Neuronal stem cell (in vitro differentiated cells): ENCODE data around the gene CTDSPL2.

Experiments
- DNase-seq: peaks from one replicate; pipeline ENCODE4 v3.0.0-alpha.2; 2013; ENCODE audit warnings: low spot score
- H2AFZ ChIP-seq: one replicate; pipeline ENCODE4 v1.6.1; 2013; ENCODE audit warnings: mild to moderate bottlenecking, low read length, inconsistent platforms
- H2AK5ac ChIP-seq: 2 replicates; pipeline ENCODE4 v1.6.1; 2013; ENCODE audit warnings: low read depth, mild to moderate bottlenecking, inconsistent platforms, low read length, moderate library complexity, mixed read lengths
- H2BK120ac ChIP-seq: 2 replicates; pipeline ENCODE4 v1.6.1; 2013; ENCODE audit warnings: low read depth, mild to moderate bottlenecking, inconsistent platforms, low read length, moderate library complexity, mixed read lengths
- H2BK12ac ChIP-seq: one replicate; pipeline ENCODE4 v1.6.1; 2013; ENCODE audit warnings: low read length, inconsistent platforms
- H2BK15ac ChIP-seq: 2 replicates; pipeline ENCODE4 v1.6.1; 2013; ENCODE audit warnings: mild to moderate bottlenecking, low read length, inconsistent platforms, mixed read lengths
- H2BK5ac ChIP-seq: one replicate; pipeline ENCODE4 v1.6.1; 2013; ENCODE audit warnings: inconsistent platforms, mild to moderate bottlenecking, low read length, moderate library complexity
- H3K14ac ChIP-seq: one replicate; pipeline ENCODE4 v1.6.1; 2013; ENCODE audit warnings: low read length, inconsistent platforms
- H3K18ac ChIP-seq: 2 replicates; pipeline ENCODE4 v1.6.1; 2013; ENCODE audit warnings: low read length, inconsistent platforms
- H3K23ac ChIP-seq: 2 replicates; pipeline ENCODE4 v1.6.1; 2013; ENCODE audit warnings: low read depth, mild to moderate bottlenecking, mixed read lengths, low read length, inconsistent platforms; ENCODE audit not compliant: poor library complexity
- H3K27ac ChIP-seq: replicated peaks from 3 replicates; pipeline ENCODE4 v1.5.1; 2013; ENCODE audit warnings: low read length, inconsistent platforms
- H3K27me3 ChIP-seq, 3 experiments: 2 replicates each; pipeline ENCODE4 v1.6.1; 2013; ENCODE audit warnings: low read length in 3 of 3, mild to moderate bottlenecking in 2 of 3, inconsistent platforms in 1 of 3, low read depth in 1 of 3, mixed read lengths in 1 of 3, moderate library complexity in 1 of 3; ENCODE audit not compliant: control insufficient read depth in 3 of 3, insufficient read depth in 3 of 3
- H3K36me3 ChIP-seq, 2 donors: replicated peaks in 1 of 2; 2 replicates each; pipeline ENCODE4 v1.6.1; 2013; ENCODE audit warnings: low read length in 2 of 2; ENCODE audit not compliant: control insufficient read depth in 2 of 2, insufficient read depth in 2 of 2
- H3K4ac ChIP-seq: 2 replicates; pipeline ENCODE4 v1.6.1; 2013; ENCODE audit warnings: inconsistent platforms, mild to moderate bottlenecking, low read length, moderate library complexity
- H3K4me1 ChIP-seq, 2 donors: 1 replicate in 1 of 2; 2 replicates in 1 of 2; pipeline ENCODE4 v1.6.1; 2013; ENCODE audit warnings: low read length in 2 of 2, low read depth in 1 of 2; ENCODE audit not compliant: control insufficient read depth in 2 of 2, insufficient read depth in 1 of 2
- H3K4me2 ChIP-seq: one replicate; pipeline ENCODE4 v1.6.1; 2013; ENCODE audit warnings: mild to moderate bottlenecking, low read length, inconsistent platforms; ENCODE audit not compliant: insufficient read depth, poor library complexity, severe bottlenecking
- H3K4me3 ChIP-seq, 2 donors: 2 replicates each; pipeline ENCODE4 v1.5.1; 2013; ENCODE audit warnings: low read length in 2 of 2, mild to moderate bottlenecking in 2 of 2, inconsistent platforms in 1 of 2, moderate library complexity in 1 of 2
- H3K79me1 ChIP-seq: one replicate; pipeline ENCODE4 v1.6.1; 2013; ENCODE audit warnings: low read depth, mild to moderate bottlenecking, inconsistent platforms, low read length, moderate library complexity
- H3K9ac ChIP-seq: one replicate; pipeline ENCODE4 v1.6.1; 2013; ENCODE audit warnings: mild to moderate bottlenecking, low read depth, low read length, inconsistent platforms; ENCODE audit not compliant: poor library complexity
- H3K9me3 ChIP-seq, 2 donors: replicated peaks in 1 of 2; 2 replicates each; pipeline versions ENCODE3 to v1.6.1; 2013; ENCODE audit warnings: low read length in 2 of 2, mild to moderate bottlenecking in 2 of 2, inconsistent platforms in 1 of 2, low read depth in 1 of 2, mixed read lengths in 1 of 2, moderate library complexity in 1 of 2; ENCODE audit not compliant: control insufficient read depth in 2 of 2, insufficient read depth in 1 of 2
- H4K8ac ChIP-seq: one replicate; pipeline ENCODE4 v1.6.1; 2013; ENCODE audit warnings: low read depth, mild to moderate bottlenecking, inconsistent platforms, low read length, moderate library complexity
- H4K91ac ChIP-seq: one replicate; pipeline ENCODE4 v1.6.1; 2013; ENCODE audit warnings: low read length, low read depth, mild to moderate bottlenecking, inconsistent platforms; ENCODE audit not compliant: poor library complexity
- WGBS, 2 donors: extraction: QIAGEN DNeasy Blood & Tissue Kit; methylation state at CpG; one replicate each; pipeline ENCODE4 v1.1.7; 2013; ENCODE audit warnings: missing lambda C conversion rate in 2 of 2, mixed read lengths in 1 of 2; ENCODE audit not compliant: insufficient read length in 2 of 2, insufficient replicate concordance in 1 of 2; ENCODE audit errors: extremely low coverage in 2 of 2; 5-methylcytosine and 5-hydroxymethylcytosine counted together

CTDSPL2 gene

GRCh38 chr15:44492672-44493071, 65.2 kb downstream of the CTDSPL2 start:
- no peak overlapping the region for H4K8ac ChIP-seq
- no peak overlapping the region for H3K9ac ChIP-seq
- WGBS, 2 donors, result no CpG with 5 or more reads among the region's 3 CpGs

DNA sequence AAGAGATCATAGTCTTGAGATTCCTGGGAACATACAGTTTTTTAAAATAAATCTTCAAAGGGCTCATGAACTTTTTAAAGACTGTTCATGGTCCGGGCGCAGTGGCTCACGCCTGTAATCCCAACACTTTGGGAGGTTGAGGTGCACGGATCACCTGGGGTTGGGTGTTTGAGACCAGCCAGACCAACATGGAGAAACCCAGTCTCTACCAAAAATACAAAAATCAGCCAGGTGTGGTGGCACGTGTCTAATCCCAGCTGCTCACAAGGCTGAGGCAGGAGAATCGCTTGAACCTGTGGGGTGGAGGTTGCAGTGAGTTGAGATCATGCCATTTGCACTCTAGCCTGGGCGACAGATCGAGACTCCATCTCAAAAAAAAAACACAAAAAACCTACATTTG, 68.1 kb downstream of the CTDSPL2 start:
- no peak overlapping the region for H3K4ac ChIP-seq
- no peak overlapping the region for H3K18ac ChIP-seq
- peaks cover 13 to 96% of the 10 kb centered on the region in 2 donors for H3K36me3 ChIP-seq
- no peak overlapping the region for H2AK5ac ChIP-seq
- H3K79me1 ChIP-seq, result peaks cover 4% of the 10 kb centered on the region
- H3K27me3 ChIP-seq, result no peaks in the 10 kb centered on the region
- no peak overlapping the region for H3K27ac ChIP-seq
- H3K4me3 ChIP-seq, result no peak overlapping the region
- H2BK120ac ChIP-seq, result no peak overlapping the region
- WGBS, 2 donors, result no CpG with 5 or more reads among the region's 8 CpGs
- no peak overlapping the region for H3K4me2 ChIP-seq
- H3K9me3 ChIP-seq, result no peaks in the 10 kb centered on the region
- no peak overlapping the region for H2BK12ac ChIP-seq
- DNase-seq, result no peak
- no peak overlapping the region for H4K8ac ChIP-seq
- H3K23ac ChIP-seq, result no peak overlapping the region
- H2BK5ac ChIP-seq, result no peak overlapping the region
- no peak overlapping the region for H4K91ac ChIP-seq
- no peaks in the 10 kb centered on the region for H3K4me1 ChIP-seq
- H2AFZ ChIP-seq, result no peak overlapping the region
- H2BK15ac ChIP-seq, result no peak overlapping the region
- H3K9ac ChIP-seq, result no peak overlapping the region
- H3K14ac ChIP-seq, result no peak overlapping the region

More at GRCh38 chr15:44492672-44493071, 65.2 kb downstream of the CTDSPL2 start:
- no peak overlapping the region for H3K4ac ChIP-seq
- H3K4me2 ChIP-seq, result no peak overlapping the region
- no peak overlapping the region for H3K27ac ChIP-seq
- H3K36me3 ChIP-seq, result peaks cover 11 to 95% of the 10 kb centered on the region in 2 donors
- H3K18ac ChIP-seq, result no peak overlapping the region
- H2AK5ac ChIP-seq, result no peak overlapping the region
- no peak overlapping the region for H2BK15ac ChIP-seq
- H3K4me3 ChIP-seq, result no peak overlapping the region
- H4K91ac ChIP-seq, result no peak overlapping the region
- no peaks in the 10 kb centered on the region for H3K27me3 ChIP-seq
- H2BK120ac ChIP-seq, result no peak overlapping the region
- DNase-seq, result no peak
- H3K79me1 ChIP-seq, result peaks cover 4% of the 10 kb centered on the region
- H2AFZ ChIP-seq, result no peak overlapping the region
- no peak overlapping the region for H2BK5ac ChIP-seq
- no peaks in the 10 kb centered on the region for H3K9me3 ChIP-seq
- H3K14ac ChIP-seq, result no peak overlapping the region
- H2BK12ac ChIP-seq, result no peak overlapping the region
- no peaks in the 10 kb centered on the region for H3K4me1 ChIP-seq
- no peak overlapping the region for H3K23ac ChIP-seq

DNA sequence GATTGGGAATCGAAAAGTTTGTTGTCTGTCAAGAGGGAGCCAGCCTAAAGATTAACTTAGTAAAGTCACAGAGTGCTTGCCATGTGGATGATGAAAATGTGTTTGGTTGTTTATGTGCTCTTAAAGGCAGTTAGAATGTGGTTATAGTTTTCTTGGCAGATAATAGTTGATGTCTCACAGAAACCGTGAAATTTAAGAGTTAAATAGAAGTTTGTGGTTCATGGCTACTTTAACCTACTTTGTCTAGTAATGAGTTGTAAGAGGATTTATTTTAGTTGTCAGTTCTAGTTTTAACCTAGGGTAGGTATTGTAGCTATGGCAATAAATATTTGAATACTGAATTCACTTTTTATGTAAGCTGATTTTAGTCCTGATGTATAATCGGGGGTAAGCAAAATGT, 73.1 kb downstream of the CTDSPL2 start:
- H3K36me3 ChIP-seq, result peaks cover 20 to 98% of the 10 kb centered on the region in 2 donors
- H3K23ac ChIP-seq, result no peak overlapping the region
- no peaks in the 10 kb centered on the region for H3K27me3 ChIP-seq
- H2BK5ac ChIP-seq, result no peak overlapping the region
- no peak overlapping the region for H4K91ac ChIP-seq
- no peak overlapping the region for H3K18ac ChIP-seq
- WGBS, 2 donors, result 100% methylated on average over 1 of the region's 3 CpGs; no CpG with 5 or more reads in 1 of the 2 donors
- no peak overlapping the region for H3K4me3 ChIP-seq
- H3K4me2 ChIP-seq, result no peak overlapping the region
- no peaks in the 10 kb centered on the region for H3K9me3 ChIP-seq
- DNase-seq, result no peak
- no peak overlapping the region for H3K14ac ChIP-seq
- H2BK120ac ChIP-seq, result no peak overlapping the region
- H3K4ac ChIP-seq, result no peak overlapping the region
- H3K27ac ChIP-seq, result no peak overlapping the region
- H2AFZ ChIP-seq, result no peak overlapping the region
- no peak overlapping the region for H2BK12ac ChIP-seq
- no peak overlapping the region for H4K8ac ChIP-seq
- no peak overlapping the region for H2AK5ac ChIP-seq
- no peak overlapping the region for H2BK15ac ChIP-seq
- no peak overlapping the region for H3K9ac ChIP-seq
- H3K4me1 ChIP-seq, result no peaks in the 10 kb centered on the region
- H3K79me1 ChIP-seq, result peaks cover 2% of the 10 kb centered on the region

DNA sequence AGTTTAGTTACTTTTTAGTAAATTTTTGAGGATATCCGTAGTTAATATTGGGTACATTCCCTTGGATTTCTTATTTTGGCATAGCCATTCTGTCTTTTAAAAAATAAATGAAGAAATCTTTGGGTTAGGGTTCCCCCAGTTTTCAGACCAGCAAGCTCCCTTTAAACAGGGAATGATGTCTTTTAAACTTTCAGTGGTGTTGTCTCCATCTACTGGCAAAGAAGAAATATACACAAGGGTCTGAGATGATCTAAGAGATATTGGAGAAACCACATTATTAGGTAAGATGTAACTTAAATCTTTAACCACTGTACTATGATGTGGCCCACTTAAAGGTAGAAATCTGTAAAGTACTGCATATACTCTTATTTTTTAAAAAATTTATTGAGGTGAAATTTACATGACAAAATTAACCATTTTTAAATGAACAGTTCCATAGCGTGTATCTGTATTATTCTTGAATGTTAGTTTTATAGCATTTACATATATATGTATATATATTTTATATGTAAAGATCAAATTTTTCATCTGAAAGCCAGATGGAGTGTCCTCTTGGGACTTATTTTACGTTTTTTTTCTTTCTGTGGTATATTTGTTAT, 74.4 kb downstream of the CTDSPL2 start:
- Histone ChIP-seq H3K4me2 (no peak overlapping the region), H3K9ac (no peak overlapping the region), H2BK120ac (no peak overlapping the region), H3K79me1 (no peaks in the 10 kb centered on the region), H3K23ac (no peak overlapping the region), H3K27ac (no peak overlapping the region), H4K8ac (no peak overlapping the region), H2BK12ac (no peak overlapping the region), H3K4me3 (no peak overlapping the region), H3K4ac (no peak overlapping the region), H3K9me3 (no peaks in the 10 kb centered on the region), H3K14ac (no peak overlapping the region), H2AK5ac (no peak overlapping the region), H2AFZ (no peak overlapping the region), H3K18ac (no peak overlapping the region), H2BK15ac (no peak overlapping the region), H3K27me3 (no peaks in the 10 kb centered on the region), H3K36me3 (peaks cover 17 to 96% of the 10 kb centered on the region in 2 donors), H2BK5ac (no peak overlapping the region), H4K91ac (no peak overlapping the region), H3K4me1 (no peaks in the 10 kb centered on the region)
- WGBS, 2 donors, result no CpG with 5 or more reads among the region's 3 CpGs
- peak; percentile 1 for DNase-seq
